Central memory CD8-positive, alpha-beta T cell (primary cell): Measurements from ENCODE around the gene AACS.
"Not testable (repeated sequence)": the region's sequence is repeated elsewhere in the genome, so short reads cannot be mapped to it uniquely, and the experiment has no call there.

Source experiments
- ATAC-seq: fragments of 150-1000 bp; cut with Tn5 transposase; replicated peaks from 2 replicates; pipeline ENCODE4 v1.10.0; 2022; ENCODE audit warnings: mild to moderate bottlenecking, moderate FRiP score, moderate number of reproducible peaks; ENCODE audit not compliant: poor library complexity, severe bottlenecking; ENCODE audit errors: extremely low read depth
- DNase-seq, 2 donors: peaks; one replicate each; pipeline ENCODE4 v3.0.0; 2021; ENCODE audit warnings: low spot score in 2 of 2
- H3K27ac Mint-ChIP-seq: one replicate; pipeline ENCODE4 v1.8.0; 2022; ENCODE audit warnings: low read depth, mild to moderate bottlenecking, moderate library complexity, mixed read lengths
- H3K27me3 Mint-ChIP-seq: one replicate; pipeline ENCODE4 v1.8.0; 2022; ENCODE audit warnings: mixed read lengths
- H3K36me3 Mint-ChIP-seq: one replicate; pipeline ENCODE4 v1.8.0; 2022; ENCODE audit warnings: mild to moderate bottlenecking, moderate library complexity, mixed read lengths; ENCODE audit not compliant: insufficient read depth
- H3K4me1 Mint-ChIP-seq: one replicate; pipeline ENCODE4 v1.8.0; 2022; ENCODE audit warnings: mixed read lengths
- H3K4me3 Mint-ChIP-seq: one replicate; pipeline ENCODE4 v1.8.0; 2022; ENCODE audit warnings: mild to moderate bottlenecking, moderate library complexity, mixed read lengths
- H3K9me3 Mint-ChIP-seq: one replicate; pipeline ENCODE4 v1.8.0; 2022; ENCODE audit warnings: mixed read lengths

The AACS gene

DNA sequence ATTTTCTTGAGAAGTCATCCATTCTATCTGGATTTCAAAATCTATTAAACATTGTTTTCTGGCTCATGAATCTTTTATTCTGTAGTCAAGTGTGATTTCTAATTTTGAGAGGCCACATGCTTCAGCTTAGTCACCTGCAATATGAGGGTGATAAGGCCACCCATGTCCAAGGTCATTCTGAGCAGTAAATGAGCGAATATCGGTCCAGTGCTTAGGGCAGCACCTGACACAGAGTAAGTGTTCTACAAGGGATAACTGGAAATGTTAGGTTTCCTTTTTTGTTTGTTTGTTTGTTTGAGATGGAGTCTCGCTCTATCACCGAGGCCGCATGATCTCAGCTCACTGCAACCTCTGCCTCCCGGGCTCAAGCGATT lies 34.2 kb downstream of the AACS start:
- Mint-ChIP-seq H3K4me3 (no peak overlapping the region), H3K36me3 (peaks cover 6% of the 10 kb centered on the region), H3K27ac (no peak overlapping the region), H3K9me3 (no peaks in the 10 kb centered on the region), H3K4me1 (peaks cover 13% of the 10 kb centered on the region), H3K27me3 (no peaks in the 10 kb centered on the region)
- DNase-seq (no peak), ATAC-seq (no peak)

DNA sequence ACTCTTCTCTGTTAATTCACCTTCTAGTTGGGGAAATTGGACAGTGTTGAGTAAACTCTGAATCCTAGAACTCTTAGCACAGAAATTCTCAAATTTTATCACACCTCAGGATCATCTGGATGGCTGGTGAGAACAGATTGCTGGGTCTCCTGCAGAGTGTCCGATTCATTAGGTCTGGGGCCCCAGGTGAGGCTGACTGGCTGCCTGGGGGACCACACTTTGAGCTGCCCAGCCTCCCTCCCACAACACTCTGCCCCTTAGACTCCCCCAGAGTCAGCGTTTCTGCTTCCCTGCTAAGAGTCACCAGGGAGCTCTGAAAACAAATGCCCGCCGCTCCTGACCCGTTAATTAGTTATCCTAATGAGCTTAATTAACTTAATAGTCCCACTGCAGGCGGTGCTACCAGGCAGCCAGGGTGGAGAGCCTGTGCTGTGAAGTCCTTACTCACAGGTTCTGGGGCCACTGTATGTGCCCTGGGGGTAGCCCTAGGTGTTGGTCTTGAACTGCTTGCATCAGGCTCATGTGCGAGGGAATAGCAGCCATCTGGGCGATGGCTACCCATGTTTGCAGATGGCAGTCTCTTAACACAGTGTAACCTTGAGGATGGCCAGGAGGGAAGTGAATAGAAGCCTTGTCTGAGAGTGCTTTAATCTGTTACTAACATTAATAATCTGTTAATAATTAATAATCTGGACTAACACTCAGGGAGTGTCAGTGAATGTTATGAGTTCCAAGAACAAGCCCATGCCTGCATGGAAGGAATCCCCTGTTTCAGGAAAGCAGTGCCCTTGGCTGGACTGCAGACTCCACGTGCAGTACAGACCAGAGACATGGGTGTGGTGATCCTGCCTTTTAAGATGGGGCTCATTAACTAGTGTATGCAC lies 35.6 kb downstream of the AACS start:
- no peak overlapping the region for H3K27ac Mint-ChIP-seq
- H3K4me1 Mint-ChIP-seq = peaks cover 8% of the 10 kb centered on the region
- H3K9me3 Mint-ChIP-seq = no peaks in the 10 kb centered on the region
- peaks cover 11% of the 10 kb centered on the region for H3K36me3 Mint-ChIP-seq
- no peak for DNase-seq
- no peak for ATAC-seq
- H3K4me3 Mint-ChIP-seq = no peak overlapping the region
- no peaks in the 10 kb centered on the region for H3K27me3 Mint-ChIP-seq

DNA sequence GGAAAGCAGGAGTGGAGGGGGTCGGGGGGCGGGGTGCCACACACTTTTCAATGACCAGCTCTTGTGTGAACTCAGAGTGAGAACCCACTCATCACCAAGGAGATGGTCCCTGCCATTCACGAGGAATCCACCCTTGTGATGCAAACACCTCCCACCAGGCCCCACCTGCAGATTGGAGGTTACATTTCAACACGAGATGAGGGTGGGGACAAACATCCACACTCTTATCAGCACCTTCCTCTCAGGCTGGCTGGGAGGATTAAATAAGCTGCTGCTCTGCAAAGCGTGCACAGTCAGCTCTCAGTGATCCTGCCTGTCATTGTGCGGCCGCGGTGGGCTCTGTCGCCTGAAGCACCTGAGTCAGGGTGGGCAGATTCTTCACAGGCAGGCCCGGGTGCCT lies 39.7 kb downstream of the AACS start:
- no peak overlapping the region for H3K4me3 Mint-ChIP-seq
- ATAC-seq (no peak), DNase-seq (no peak)
- peaks cover 17% of the 10 kb centered on the region for H3K36me3 Mint-ChIP-seq
- H3K27ac Mint-ChIP-seq = no peak overlapping the region
- H3K27me3 Mint-ChIP-seq = no peaks in the 10 kb centered on the region
- H3K9me3 Mint-ChIP-seq = no peaks in the 10 kb centered on the region
- H3K4me1 Mint-ChIP-seq = no peaks in the 10 kb centered on the region

DNA sequence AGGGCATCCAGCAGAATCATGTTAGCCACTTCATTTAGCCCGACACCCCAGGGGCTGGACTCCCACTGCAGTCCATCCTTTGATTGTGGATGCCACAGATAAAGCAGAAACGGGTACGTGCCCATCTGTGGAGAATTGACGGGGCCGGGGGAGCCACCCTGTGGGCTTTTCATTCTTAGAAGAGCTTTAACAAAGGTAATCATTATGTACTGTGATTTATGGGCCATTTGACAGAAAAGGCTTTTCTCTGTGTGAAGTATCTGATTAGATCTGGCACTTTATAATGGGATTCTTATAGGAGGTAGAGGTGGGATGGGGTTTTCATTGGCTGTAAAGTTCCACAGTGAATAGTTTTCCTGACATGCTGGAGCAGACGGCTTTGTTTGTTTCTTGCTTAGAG lies 40.4 kb downstream of the AACS start:
- H3K9me3 Mint-ChIP-seq = no peaks in the 10 kb centered on the region
- H3K27ac Mint-ChIP-seq = no peak overlapping the region
- H3K27me3 Mint-ChIP-seq = no peaks in the 10 kb centered on the region

DNA sequence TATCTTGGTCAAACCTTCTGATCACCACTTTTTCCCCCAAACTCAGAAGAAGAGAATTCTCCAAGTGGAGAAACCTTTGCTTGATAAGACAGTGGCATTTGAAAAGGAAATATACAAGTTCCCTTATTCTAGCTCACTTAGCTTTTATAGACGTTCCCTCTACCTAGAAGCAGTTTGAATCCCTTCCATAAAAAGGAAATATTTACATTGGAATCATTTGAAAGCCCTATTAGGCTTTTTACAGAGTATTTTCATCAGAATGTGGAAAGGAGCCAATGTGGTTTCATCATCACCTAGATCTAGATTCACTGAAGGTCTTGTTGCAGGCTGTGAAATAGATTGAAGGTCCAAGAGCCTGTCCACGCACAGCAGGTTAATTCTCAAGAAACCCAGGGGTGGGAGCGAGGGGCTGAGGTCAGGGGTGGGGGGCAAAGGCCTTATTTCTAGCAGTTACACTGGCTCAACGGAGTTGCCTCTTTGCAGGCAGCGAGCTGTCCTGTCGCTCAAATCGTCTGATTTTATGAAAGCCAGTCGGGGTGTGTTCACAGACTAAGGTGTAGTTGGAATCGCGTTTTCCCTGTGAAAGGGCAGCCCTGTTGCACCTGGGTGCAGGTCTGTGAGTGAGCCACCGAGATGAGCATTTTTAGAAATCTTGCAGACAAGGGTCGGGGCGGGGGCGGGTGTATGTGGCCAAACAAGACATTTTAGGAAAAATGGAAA lies 45.6 kb downstream of the AACS start:
- peak overlapping the region; percentile 54 for H3K27ac Mint-ChIP-seq
- no peak for DNase-seq
- H3K4me3 Mint-ChIP-seq = no peak overlapping the region
- no peaks in the 10 kb centered on the region for H3K9me3 Mint-ChIP-seq
- H3K27me3 Mint-ChIP-seq = no peaks in the 10 kb centered on the region
- no peaks in the 10 kb centered on the region for H3K4me1 Mint-ChIP-seq
- H3K36me3 Mint-ChIP-seq = peaks cover 16% of the 10 kb centered on the region
- ATAC-seq = no peak

More for the DNA sequence above, 40.4 kb downstream of the AACS start:
- no peak overlapping the region for H3K4me3 Mint-ChIP-seq
- ATAC-seq (no peak), DNase-seq (no peak)
- no peaks in the 10 kb centered on the region for H3K4me1 Mint-ChIP-seq
- H3K36me3 Mint-ChIP-seq = peaks cover 21% of the 10 kb centered on the region

DNA sequence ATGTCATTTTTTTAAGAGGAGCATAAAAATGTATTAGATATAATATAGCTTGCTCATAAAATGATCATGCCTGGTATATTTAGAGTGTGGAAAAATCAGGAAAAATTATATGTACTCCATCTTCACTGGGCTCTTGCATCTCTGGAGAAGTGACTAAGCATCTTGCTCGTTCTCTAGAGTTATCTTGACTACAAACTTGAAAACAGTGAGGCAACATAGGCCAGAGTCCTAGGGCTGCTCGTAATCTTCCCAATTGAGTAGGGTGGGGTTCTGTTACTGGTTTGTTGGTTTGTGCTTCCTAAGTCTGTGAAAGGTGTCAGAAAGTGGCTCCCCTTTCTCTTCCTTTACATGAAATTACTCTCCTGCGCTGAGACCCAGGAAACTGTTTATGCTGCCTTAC lies 46.2 kb downstream of the AACS start:
- H3K36me3 Mint-ChIP-seq = peaks cover 16% of the 10 kb centered on the region
- no peaks in the 10 kb centered on the region for H3K9me3 Mint-ChIP-seq
- DNase-seq (no peak), ATAC-seq (no peak)
- no peaks in the 10 kb centered on the region for H3K4me1 Mint-ChIP-seq
- no peak overlapping the region for H3K4me3 Mint-ChIP-seq
- H3K27me3 Mint-ChIP-seq = no peaks in the 10 kb centered on the region
- H3K27ac Mint-ChIP-seq = no peak overlapping the region

DNA sequence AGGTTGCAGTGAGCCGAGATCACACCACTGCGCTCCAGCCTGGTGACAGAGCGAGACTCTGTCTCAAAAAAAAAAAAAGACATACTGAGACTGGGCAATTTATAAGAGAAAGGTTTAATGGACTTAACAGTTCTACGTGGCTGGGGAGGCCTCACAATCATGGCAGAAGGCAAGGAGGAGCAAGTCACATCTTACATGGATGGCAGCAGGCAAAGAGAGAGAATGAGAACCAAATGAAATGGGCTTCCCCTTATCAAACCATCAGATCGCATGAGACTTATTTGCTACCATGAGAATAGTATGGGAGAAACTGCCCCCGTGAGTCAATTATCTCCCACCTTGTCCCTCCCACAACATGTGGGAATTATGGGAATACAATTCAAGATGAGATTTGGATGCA lies 47.4 kb downstream of the AACS start:
- H3K9me3 Mint-ChIP-seq, H3K27ac Mint-ChIP-seq, H3K4me3 Mint-ChIP-seq, H3K4me1 Mint-ChIP-seq, DNase-seq, H3K27me3 Mint-ChIP-seq, ATAC-seq: not testable (repeated sequence)
- H3K36me3 Mint-ChIP-seq = peaks cover 15% of the 10 kb centered on the region

GRCh38 chr12:125113263-125113662 lies 48.0 kb downstream of the AACS start:
- H3K4me1 Mint-ChIP-seq = no peaks in the 10 kb centered on the region
- no peaks in the 10 kb centered on the region for H3K27me3 Mint-ChIP-seq
- no peaks in the 10 kb centered on the region for H3K9me3 Mint-ChIP-seq
- no peak overlapping the region for H3K27ac Mint-ChIP-seq
- DNase-seq (no peak), ATAC-seq (no peak)
- H3K4me3 Mint-ChIP-seq = no peak overlapping the region
- H3K36me3 Mint-ChIP-seq = peaks cover 14% of the 10 kb centered on the region

GRCh38 chr12:125113789-125114188 lies 48.6 kb downstream of the AACS start:
- Mint-ChIP-seq H3K4me1 (no peaks in the 10 kb centered on the region), H3K27me3 (no peaks in the 10 kb centered on the region), H3K4me3 (no peak overlapping the region), H3K9me3 (no peaks in the 10 kb centered on the region), H3K36me3 (peaks cover 14% of the 10 kb centered on the region), H3K27ac (no peak overlapping the region)
- ATAC-seq = no peak
- DNase-seq = no peak

GRCh38 chr12:125114365-125115141 lies 49.3 kb downstream of the AACS start:
- ATAC-seq = no peak
- Mint-ChIP-seq H3K4me3 (no peak overlapping the region), H3K4me1 (no peaks in the 10 kb centered on the region), H3K9me3 (no peaks in the 10 kb centered on the region), H3K36me3 (peaks cover 10% of the 10 kb centered on the region), H3K27ac (peak overlapping the region; percentile 57), H3K27me3 (no peaks in the 10 kb centered on the region)
- no peak for DNase-seq

- H3K4me3 Mint-ChIP-seq = no peak overlapping the region
These were observed 55.3 kb downstream of the AACS start for GRCh38 chr12:125120566-125120965.

DNA sequence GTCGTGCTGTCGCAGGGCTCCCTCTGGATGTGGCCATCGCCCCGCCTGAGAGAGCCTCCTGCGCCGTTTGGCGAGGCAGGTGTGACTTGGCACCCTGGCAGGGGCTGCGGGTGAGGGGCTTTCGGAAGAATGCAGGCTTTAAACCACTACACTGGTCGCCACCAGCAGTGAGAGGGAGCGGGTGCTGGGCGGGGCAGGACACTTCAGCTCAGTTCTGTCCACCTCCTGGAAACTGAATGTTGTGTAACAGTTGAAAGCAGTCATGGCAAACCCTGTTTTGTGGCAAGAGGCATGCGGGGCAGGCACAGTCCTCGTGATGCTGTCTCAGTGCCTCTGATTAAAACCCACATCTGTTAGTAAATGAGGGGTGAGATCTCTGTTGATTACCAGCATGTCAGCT lies 55.9 kb downstream of the AACS start:
- Mint-ChIP-seq H3K9me3 (no peaks in the 10 kb centered on the region), H3K27me3 (no peaks in the 10 kb centered on the region), H3K27ac (no peak overlapping the region), H3K36me3 (peaks cover 1% of the 10 kb centered on the region), H3K4me3 (no peak overlapping the region), H3K4me1 (no peaks in the 10 kb centered on the region)
- DNase-seq = no peak
- ATAC-seq = no peak

More at GRCh38 chr12:125120566-125120965, 55.3 kb downstream of the AACS start:
- DNase-seq = no peak
- H3K9me3 Mint-ChIP-seq = no peaks in the 10 kb centered on the region
- no peak for ATAC-seq
- H3K27me3 Mint-ChIP-seq = no peaks in the 10 kb centered on the region
- no peaks in the 10 kb centered on the region for H3K4me1 Mint-ChIP-seq
- H3K36me3 Mint-ChIP-seq = peaks cover 1% of the 10 kb centered on the region
- no peak overlapping the region for H3K27ac Mint-ChIP-seq
